Activated CD8-positive, alpha-beta memory T cell treated with anti-CD3 and anti-CD28 coated beads, Interleukin-2, amount 10 ng/mL, durations not matched to agents 7 days and 5 days (primary cell): Measurements from ENCODE around the gene RAB31. TPM values are rescaled to one million over a fixed set of nuclear protein-coding genes. Genes with fewer than 3 reads are reported as not detected.

Experiments used
- ATAC-seq: fragments of 150-1000 bp; cut with Tn5 transposase; one replicate; pipeline ENCODE4 v1.10.0; 2021; ENCODE audit warnings: moderate library complexity
- CTCF ChIA-PET: fragments of 350-600 bp; sonication (Branson Sonifier 250); formaldehyde crosslinking; loops from one replicate; lab custom pipeline; 2021; ENCODE audit warnings: antibody characterized with exemption; lab: Charles Lee
- DNase-seq: peaks from one replicate; pipeline ENCODE4 v3.0.0-alpha.2; 2020
- H3K27ac Mint-ChIP-seq: one replicate; pipeline ENCODE4 v1.8.0; 2021; ENCODE audit warnings: mild to moderate bottlenecking, mixed read lengths
- H3K27me3 Mint-ChIP-seq: one replicate; pipeline ENCODE4 v1.8.0; 2021; ENCODE audit warnings: mixed read lengths
- H3K36me3 Mint-ChIP-seq: one replicate; pipeline ENCODE4 v1.8.0; 2021; ENCODE audit warnings: mild to moderate bottlenecking, mixed read lengths
- H3K4me1 Mint-ChIP-seq: one replicate; pipeline ENCODE4 v1.8.0; 2021; ENCODE audit warnings: mixed read lengths
- H3K4me3 Mint-ChIP-seq: one replicate; pipeline ENCODE4 v1.8.0; 2021; ENCODE audit warnings: mild to moderate bottlenecking, moderate library complexity, mixed read lengths
- H3K9me3 Mint-ChIP-seq: one replicate; pipeline ENCODE4 v1.8.0; 2022; ENCODE audit warnings: low read depth, mixed read lengths
- total RNA-seq, 2 experiments: library from RNA; stranded (reverse); gene quantifications; one replicate each; pipeline ENCODE4 v1.2.3, GENCODE V29; 2021

RAB31 gene
- total RNA-seq, 2 experiments from 2014 or later = not detected

DNA sequence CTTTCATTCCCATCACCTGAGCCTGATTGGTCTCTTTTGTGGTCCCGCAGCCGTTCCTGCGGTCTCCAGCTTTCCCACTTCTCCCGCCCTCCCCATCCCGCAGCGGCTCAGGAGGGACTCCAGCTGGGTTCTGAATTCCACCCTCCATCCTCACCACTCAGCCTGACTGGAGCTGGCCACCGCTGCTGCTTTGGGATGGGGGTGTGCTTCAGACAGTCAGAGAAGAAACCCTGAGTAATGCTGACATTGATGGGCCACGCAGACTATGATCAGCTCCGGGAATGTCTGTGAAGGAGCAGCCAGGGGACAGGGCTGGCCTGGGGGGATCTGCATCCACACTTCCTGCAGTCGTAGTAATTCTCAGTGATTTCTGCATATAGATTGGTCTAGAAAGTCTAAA, 131.8 kb downstream of the RAB31 start:
- ATAC-seq (no peak), DNase-seq (no peak)
- peaks cover 35% of the 10 kb centered on the region for H3K27me3 Mint-ChIP-seq
- H3K4me1 Mint-ChIP-seq = no peaks in the 10 kb centered on the region
- CTCF ChIA-PET = no interaction called here
- no peak overlapping the region for H3K4me3 Mint-ChIP-seq
- H3K36me3 Mint-ChIP-seq = no peaks in the 10 kb centered on the region
- no peaks in the 10 kb centered on the region for H3K9me3 Mint-ChIP-seq
- H3K27ac Mint-ChIP-seq = no peak overlapping the region

DNA sequence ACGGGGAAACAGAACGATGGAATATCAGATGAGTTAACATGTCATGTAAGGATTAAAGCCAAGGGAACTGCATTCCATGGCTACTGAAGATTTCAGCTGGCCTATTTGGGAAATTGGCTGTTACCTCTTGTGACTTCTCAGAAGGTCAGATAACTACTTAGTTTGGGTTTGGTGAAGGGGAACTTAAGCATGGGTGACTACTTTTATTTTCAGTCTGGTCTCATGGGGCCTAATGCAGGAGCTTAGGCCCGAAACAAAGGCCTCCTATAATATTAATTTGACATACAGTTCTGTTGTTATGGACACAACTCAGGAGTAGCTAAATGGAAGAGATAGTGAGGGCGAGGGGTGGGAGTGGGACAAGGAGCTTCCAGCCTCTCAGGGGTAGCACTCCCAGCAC, 133.7 kb downstream of the RAB31 start:
- Mint-ChIP-seq H3K4me3 (no peak overlapping the region), H3K27me3 (peaks cover 25% of the 10 kb centered on the region), H3K36me3 (no peaks in the 10 kb centered on the region), H3K4me1 (no peaks in the 10 kb centered on the region), H3K9me3 (no peaks in the 10 kb centered on the region), H3K27ac (no peak overlapping the region)
- DNase-seq = no peak
- no peak for ATAC-seq
- CTCF ChIA-PET = no interaction called here

DNA sequence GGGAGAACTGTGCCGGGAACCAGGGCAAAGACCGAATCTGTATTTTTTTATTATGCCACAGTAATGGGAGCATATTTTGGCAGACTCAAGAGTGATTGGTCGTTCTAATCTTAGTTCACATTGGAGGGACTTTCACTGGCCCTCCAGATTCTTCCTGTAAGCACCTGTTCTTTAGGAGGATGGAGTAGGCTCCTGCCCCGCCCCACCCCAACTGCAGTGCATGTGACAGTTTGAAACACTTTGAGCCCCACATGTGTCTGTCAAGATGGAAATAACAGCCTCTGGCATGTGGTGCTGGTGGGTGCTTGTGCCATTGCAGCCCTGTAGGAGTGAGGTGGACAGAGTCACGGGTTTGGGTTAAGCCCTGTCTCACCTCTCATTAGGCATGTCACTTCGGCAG, 134.3 kb downstream of the RAB31 start:
- Mint-ChIP-seq H3K4me1 (no peaks in the 10 kb centered on the region), H3K36me3 (no peaks in the 10 kb centered on the region), H3K9me3 (no peaks in the 10 kb centered on the region), H3K27ac (no peak overlapping the region), H3K27me3 (peaks cover 25% of the 10 kb centered on the region), H3K4me3 (no peak overlapping the region)
- DNase-seq (no peak), ATAC-seq (no peak)
- CTCF ChIA-PET = no interaction called here

DNA sequence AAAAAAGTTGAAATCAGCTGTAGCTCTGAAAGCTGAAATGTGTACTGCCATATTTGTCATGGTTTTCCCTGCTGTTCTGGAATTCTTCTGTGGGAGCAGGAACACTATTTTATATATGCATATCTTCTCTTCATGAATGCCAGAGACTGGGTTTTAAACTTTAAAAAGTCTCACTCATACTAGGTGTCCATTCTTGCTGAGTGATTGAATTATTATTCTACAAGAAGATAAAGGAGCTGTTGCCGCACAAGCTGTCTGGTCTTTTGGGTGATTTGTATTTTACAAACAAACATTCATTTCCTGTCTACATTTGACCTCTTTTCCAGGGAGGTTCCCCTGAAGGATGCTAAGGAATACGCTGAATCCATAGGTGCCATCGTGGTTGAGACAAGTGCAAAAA, 137.2 kb downstream of the RAB31 start:
- H3K9me3 Mint-ChIP-seq = no peaks in the 10 kb centered on the region
- no peaks in the 10 kb centered on the region for H3K36me3 Mint-ChIP-seq
- DNase-seq (no peak), ATAC-seq (no peak)
- H3K4me1 Mint-ChIP-seq = no peaks in the 10 kb centered on the region
- H3K27ac Mint-ChIP-seq = no peak overlapping the region
- no peak overlapping the region for H3K4me3 Mint-ChIP-seq
- CTCF ChIA-PET = no interaction called here
- H3K27me3 Mint-ChIP-seq = peaks cover 28% of the 10 kb centered on the region

DNA sequence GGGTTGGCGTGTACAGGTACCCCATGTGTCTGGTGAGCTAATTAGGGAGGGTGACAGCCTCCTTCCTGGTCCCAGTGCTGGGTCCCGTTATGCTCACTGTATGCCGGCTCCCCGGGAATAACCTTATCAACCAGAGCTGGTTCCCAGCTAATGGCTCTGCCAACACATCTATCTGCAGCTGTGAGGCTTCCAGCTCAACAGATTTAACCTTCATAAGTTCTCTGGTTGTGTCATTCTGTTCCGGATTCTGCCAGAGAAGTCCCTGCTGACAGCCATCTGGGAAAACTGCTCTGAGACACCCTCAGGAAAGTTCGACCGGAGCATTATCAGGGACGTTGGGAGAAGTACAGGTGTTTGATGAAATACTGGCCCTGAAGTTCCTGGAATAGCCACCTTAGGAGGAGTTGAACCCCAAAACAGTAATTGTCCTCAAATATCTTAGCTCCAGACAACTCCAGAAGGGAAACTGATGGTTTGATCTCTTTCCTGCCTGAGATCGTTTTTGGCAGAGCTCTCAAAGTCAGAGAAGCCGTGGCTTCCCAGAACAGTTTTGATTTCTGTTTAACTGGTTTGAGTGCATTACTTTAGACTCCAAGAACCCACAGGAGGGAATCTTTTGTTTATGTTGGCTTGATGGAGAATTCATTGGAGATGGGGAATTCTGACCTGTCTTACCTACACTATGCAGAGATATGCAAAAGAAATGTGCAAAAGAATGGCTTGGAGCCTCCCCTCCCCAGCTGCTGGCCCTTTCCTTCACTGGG, 138.2 kb downstream of the RAB31 start:
- DNase-seq (no peak), ATAC-seq (no peak)
- CTCF ChIA-PET = no interaction called here
- Mint-ChIP-seq H3K9me3 (no peaks in the 10 kb centered on the region), H3K36me3 (no peaks in the 10 kb centered on the region), H3K4me3 (no peak overlapping the region), H3K4me1 (no peaks in the 10 kb centered on the region), H3K27me3 (peaks cover 32% of the 10 kb centered on the region), H3K27ac (no peak overlapping the region)

DNA sequence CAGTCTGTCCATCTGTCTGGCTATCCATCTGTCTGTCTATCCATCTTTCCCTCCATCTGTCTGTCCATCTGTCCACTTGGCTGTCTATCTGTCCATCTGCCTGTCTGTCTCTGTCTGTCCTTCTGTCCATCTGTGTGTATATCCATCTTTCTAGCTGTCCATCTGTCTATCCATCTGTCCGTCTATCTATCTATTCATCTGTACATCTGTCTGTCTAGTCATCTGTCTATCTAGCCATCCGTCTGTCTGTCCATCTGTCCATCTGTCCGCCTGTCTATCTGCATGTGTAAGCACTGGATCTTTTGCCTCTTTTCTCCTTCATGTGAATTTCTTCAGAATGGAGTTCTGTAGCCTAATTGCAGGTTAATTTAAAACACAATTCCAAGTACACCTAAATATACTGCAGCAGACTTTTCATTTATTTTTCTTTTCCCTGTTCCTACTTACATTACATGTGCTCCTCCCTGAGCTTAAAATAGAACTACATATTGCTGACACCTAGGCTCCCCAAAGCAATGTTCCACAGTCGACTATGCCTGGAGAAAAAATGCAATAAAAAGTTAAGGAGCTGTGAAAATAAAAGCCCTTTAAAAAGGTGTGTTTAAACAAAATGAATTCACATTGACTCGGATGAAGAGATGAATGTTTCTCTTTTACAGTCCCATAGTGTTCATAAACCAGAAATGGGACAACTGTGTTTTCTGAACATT, 140.2 kb downstream of the RAB31 start:
- H3K27me3 Mint-ChIP-seq = peaks cover 36% of the 10 kb centered on the region
- no peaks in the 10 kb centered on the region for H3K9me3 Mint-ChIP-seq
- no peak overlapping the region for H3K27ac Mint-ChIP-seq
- H3K4me1 Mint-ChIP-seq = no peaks in the 10 kb centered on the region
- CTCF ChIA-PET = no interaction called here
- no peaks in the 10 kb centered on the region for H3K36me3 Mint-ChIP-seq
- no peak overlapping the region for H3K4me3 Mint-ChIP-seq
- DNase-seq (no peak), ATAC-seq (no peak)

DNA sequence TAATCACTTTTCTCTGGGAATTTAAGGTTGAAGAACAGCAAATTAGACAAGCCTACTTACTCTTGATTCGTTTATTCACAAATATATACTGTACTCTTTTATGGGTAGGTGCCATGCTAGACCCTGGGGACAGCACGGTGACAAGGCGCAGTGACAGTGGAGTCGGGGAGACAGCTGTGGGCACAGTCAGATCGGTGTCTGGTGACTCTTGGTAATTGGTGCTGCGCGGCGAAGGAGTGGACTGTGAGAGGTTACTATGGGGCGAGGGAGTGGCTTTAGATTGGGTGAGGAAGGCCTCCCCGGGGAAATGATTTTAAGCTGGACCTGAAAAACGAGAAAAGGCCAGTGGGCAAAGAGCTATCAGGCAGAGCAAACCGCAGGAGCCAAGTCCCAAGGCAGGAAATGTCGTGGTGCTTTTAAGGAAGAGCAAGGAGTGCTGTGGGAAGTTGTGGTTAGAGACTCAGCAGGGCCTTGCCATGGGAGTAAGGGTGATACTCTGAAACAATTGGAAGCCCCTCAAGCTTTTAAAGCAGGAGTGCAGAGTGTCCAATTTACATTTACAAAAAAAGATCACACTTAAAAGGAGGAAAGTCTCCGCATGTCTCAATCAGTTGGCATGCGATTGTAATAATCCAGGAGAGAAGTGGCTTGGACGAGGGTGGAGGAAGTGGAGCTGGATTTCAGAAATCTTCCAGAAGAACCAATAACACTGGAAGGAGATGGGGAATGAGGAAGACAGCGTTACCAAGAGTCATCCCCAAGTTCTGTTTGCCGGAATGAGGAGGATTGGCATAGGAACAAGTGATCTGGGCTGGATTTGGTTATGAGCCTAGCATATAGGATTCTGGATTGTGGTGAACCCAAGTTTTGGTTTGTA, 141.5 kb downstream of the RAB31 start:
- CTCF ChIA-PET = no interaction called here

DNA sequence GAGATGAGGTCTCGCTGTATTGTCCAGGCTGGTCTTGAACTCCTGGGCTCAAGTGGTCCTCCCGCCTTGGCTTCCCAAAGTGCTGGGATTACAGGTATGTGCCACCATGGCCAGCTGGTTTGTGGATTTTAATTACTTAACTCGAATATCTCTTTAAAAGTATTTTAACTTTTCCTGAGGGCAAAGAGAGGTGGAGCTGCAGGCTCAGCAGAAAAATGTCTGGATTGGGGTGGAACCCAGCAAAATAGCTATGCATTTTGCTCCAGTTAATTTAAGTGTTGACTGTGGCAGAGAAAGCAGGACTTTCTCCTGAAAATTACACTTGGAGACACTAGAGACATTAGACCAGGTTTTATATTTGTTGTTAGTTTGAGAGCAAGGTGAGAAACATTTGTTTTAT, 142.2 kb downstream of the RAB31 start:
- CTCF ChIA-PET = no interaction called here
- Mint-ChIP-seq H3K9me3 (no peaks in the 10 kb centered on the region), H3K36me3 (no peaks in the 10 kb centered on the region), H3K4me3 (no peak overlapping the region), H3K27ac (no peak overlapping the region), H3K27me3 (peaks cover 49% of the 10 kb centered on the region), H3K4me1 (no peaks in the 10 kb centered on the region)
- ATAC-seq (no peak), DNase-seq (no peak)

More for the DNA sequence above, 141.5 kb downstream of the RAB31 start:
- H3K27me3 Mint-ChIP-seq = peaks cover 45% of the 10 kb centered on the region
- ATAC-seq (no peak), DNase-seq (no peak)
- H3K36me3 Mint-ChIP-seq = no peaks in the 10 kb centered on the region
- no peaks in the 10 kb centered on the region for H3K4me1 Mint-ChIP-seq
- no peak overlapping the region for H3K4me3 Mint-ChIP-seq
- H3K9me3 Mint-ChIP-seq = no peaks in the 10 kb centered on the region
- no peak overlapping the region for H3K27ac Mint-ChIP-seq

DNA sequence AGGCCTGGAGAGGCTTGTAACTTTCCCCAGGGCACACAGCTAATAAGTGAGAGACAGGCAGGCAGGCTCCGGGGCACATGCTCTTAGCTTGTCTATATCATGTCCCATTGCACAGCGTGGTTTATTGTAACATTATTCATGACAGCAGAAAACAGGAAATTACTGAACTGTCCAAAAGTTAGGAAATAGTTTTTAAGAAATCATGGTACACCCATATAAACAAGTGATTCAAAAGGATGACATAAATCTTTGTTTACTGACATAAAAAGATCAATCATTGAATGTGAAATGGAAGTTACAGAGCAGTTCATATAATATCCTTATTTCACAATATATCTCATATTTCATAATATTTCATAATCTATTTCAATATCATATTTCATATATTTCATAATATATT, 143.4 kb downstream of the RAB31 start:
- Mint-ChIP-seq H3K27me3 (peaks cover 53% of the 10 kb centered on the region), H3K9me3 (no peaks in the 10 kb centered on the region), H3K27ac (no peak overlapping the region), H3K4me1 (no peaks in the 10 kb centered on the region), H3K36me3 (no peaks in the 10 kb centered on the region), H3K4me3 (no peak overlapping the region)
- DNase-seq (no peak), ATAC-seq (no peak)
- CTCF ChIA-PET = no interaction called here

DNA sequence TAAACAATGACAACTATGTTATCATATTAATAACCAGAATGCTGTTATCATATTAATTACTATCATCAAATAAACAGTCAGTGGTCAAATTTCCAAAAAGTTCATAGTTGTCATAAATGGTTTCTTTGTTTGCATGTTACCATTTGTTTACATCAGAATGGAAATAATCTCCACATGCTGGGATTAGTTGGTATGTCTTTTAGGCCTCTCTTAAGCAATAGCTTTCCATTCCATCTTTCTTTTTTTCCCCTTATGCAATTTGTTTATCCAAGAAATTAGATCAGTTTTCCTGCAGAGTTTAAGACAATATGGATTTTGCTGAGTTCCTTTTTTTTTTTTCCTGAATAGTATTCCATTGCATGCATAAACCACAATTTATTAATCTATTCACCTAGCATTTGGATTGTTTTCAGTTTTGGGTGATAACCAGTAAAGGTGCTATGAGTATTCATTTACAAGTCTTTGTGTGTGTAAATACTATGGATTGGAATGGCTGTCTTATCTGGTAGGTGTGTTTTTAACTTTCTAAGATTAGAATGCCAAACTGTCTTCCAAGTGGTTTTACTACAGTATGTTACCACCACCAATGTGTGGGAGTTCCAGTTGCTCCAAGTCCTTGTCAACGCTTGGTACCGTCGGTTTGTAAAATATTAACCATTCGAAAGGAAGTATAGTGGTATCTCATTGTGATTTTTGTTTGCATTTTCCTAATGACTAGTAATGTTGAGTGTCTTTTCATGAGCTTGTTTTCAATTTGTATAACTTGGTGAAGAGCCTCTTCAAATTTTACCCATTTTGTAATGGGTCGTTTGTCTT, 144.4 kb downstream of the RAB31 start:
- CTCF ChIA-PET = no interaction called here
- no peak overlapping the region for H3K4me3 Mint-ChIP-seq
- H3K27ac Mint-ChIP-seq = no peak overlapping the region
- H3K4me1 Mint-ChIP-seq = no peaks in the 10 kb centered on the region
- H3K9me3 Mint-ChIP-seq = no peaks in the 10 kb centered on the region
- no peak for ATAC-seq
- H3K27me3 Mint-ChIP-seq = peaks cover 53% of the 10 kb centered on the region
- DNase-seq = no peak
- no peaks in the 10 kb centered on the region for H3K36me3 Mint-ChIP-seq

DNA sequence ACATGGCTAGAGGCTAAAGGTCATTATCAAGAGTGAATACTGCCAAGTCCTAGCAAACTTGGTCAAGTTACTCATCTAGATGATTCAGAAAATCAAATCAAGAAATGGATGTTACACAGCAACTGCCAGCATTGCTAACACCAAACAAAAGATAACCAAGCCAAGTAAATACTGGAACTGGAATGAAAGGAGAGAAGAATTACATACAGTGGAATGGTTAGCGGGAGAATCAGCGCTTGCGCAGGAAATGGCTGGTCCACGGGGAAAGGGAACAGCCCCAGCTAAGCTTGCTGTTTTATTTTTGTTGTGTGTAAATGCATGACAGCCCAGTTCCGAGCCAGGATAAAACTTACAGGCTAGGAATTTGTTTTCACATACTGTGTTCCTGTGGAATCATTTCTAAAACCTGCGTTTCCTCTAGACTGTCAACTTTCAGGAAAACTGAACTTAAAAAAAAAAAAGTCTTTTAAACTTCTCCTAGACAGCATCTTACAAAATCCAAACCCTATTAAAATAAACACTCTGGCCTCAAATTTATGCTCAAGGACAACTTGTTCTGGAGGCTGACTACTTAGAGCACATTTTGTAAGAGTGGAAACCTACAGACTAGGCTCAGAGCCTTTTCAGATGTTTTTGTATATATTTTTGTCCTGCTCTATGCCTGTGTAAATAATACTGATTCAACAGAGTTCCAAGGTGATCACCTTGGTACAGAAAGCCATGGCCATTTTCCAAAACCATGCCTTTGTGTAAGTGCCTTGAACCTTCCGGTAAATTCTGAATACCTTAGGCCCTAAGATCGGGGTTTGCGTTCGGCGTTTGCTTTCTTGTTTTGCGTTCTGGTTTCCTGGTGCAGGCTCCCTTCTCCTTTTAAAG, 146.9 kb downstream of the RAB31 start:
- Mint-ChIP-seq H3K4me1 (no peaks in the 10 kb centered on the region), H3K36me3 (no peaks in the 10 kb centered on the region), H3K27ac (no peak overlapping the region), H3K9me3 (no peaks in the 10 kb centered on the region), H3K4me3 (no peak overlapping the region), H3K27me3 (peaks cover 37% of the 10 kb centered on the region)
- CTCF ChIA-PET = no interaction called here
- no peak for ATAC-seq
- DNase-seq = no peak

DNA sequence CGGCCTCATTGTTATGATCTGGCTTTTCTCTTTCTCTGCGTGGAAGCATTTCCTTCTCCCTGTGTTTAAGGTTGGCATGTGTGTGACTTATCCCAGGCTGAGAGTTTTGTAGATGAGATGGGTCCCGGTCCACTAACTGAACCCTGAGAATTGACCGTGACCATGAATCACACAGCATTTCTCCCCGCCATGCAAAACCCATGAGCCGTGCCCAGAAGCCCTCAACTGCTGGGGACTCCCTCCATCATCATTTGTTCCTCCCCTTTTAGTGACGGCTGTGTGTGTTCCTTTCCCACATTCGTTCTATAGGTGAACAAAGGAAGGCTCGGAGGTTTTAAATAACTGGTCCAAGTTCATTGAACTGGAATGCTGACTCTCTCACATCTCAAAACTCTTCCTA, 147.6 kb downstream of the RAB31 start:
- no peaks in the 10 kb centered on the region for H3K36me3 Mint-ChIP-seq
- H3K4me3 Mint-ChIP-seq = no peak overlapping the region
- H3K27ac Mint-ChIP-seq = no peak overlapping the region
- peaks cover 3% of the 10 kb centered on the region for H3K4me1 Mint-ChIP-seq
- CTCF ChIA-PET = no interaction called here
- DNase-seq (no peak), ATAC-seq (no peak)
- peaks cover 37% of the 10 kb centered on the region for H3K27me3 Mint-ChIP-seq
- no peaks in the 10 kb centered on the region for H3K9me3 Mint-ChIP-seq
